A673 (cell line): ENCODE results near the gene TATDN2. TPM values are rescaled to one million over a fixed set of nuclear protein-coding genes. Genes with fewer than 3 reads are reported as not detected.
A peak's percentile ranks its signal among the peaks of the same experiment; 100 is the strongest.

ENCODE experiments used
- BruUV-seq: library from RNA; stranded (reverse); fragments of 400-500 nt; replicated peaks from 2 replicates; lab custom pipeline; 2021; lab: Mats Ljungman, UMichigan
- CTCF ChIA-PET: fragments of 300-600 bp; sonication (Branson Sonifier 250); formaldehyde crosslinking; loops from one replicate; lab custom pipeline; 2022; ENCODE audit warnings: antibody characterized with exemption; lab: Charles Lee
- POLR2A ChIA-PET: fragments of 300-600 bp; sonication (Branson Sonifier 250); formaldehyde crosslinking; loops from one replicate; lab custom pipeline; 2022; ENCODE audit warnings: antibody characterized with exemption; ENCODE audit not compliant: low non-redundant PET; lab: Charles Lee
- DNase-seq: peaks from one replicate; pipeline ENCODE4 v3.0.0-alpha.2; 2015; ENCODE audit warnings: low spot score
- H3K27ac ChIP-seq: fragments of 200-600 bp; sonication (generic); 2 replicates; pipeline ENCODE4 v1.5.1; 2016; ENCODE audit warnings: mixed run types, low read depth, mild to moderate bottlenecking, mixed read lengths, antibody characterized with exemption, low read length; ENCODE audit not compliant: poor library complexity, severe bottlenecking
- H3K27me3 ChIP-seq: fragments of 200-600 bp; sonication (generic); replicated peaks from 2 replicates; pipeline ENCODE4 v1.6.1; 2017; ENCODE audit warnings: mixed run types, low read depth, mild to moderate bottlenecking, mixed read lengths, antibody characterized with exemption, low read length; ENCODE audit not compliant: insufficient read depth, poor library complexity
- H3K36me3 ChIP-seq: fragments of 200-600 bp; sonication (generic); 2 replicates; pipeline ENCODE4 v1.6.1; 2016; ENCODE audit warnings: mixed run types, mild to moderate bottlenecking, mixed read lengths, antibody characterized with exemption, low read length; ENCODE audit not compliant: insufficient read depth, poor library complexity, severe bottlenecking
- H3K4me1 ChIP-seq: fragments of 200-600 bp; sonication (generic); 2 replicates; pipeline ENCODE4 v1.6.1; 2017; ENCODE audit warnings: mixed run types, mild to moderate bottlenecking, mixed read lengths, antibody characterized with exemption, low read length; ENCODE audit not compliant: insufficient read depth, poor library complexity, severe bottlenecking
- H3K4me3 ChIP-seq: fragments of 200-600 bp; sonication (generic); 2 replicates; pipeline ENCODE4 v1.5.1; 2016; ENCODE audit warnings: low read depth, mixed run types, mild to moderate bottlenecking, mixed read lengths, low read length; ENCODE audit not compliant: poor library complexity, severe bottlenecking
- H3K9me3 ChIP-seq: fragments of 200-600 bp; sonication (generic); 2 replicates; pipeline ENCODE4 v1.6.1; 2016; ENCODE audit warnings: mixed run types, low read depth, mild to moderate bottlenecking, mixed read lengths, antibody characterized with exemption, low read length; ENCODE audit not compliant: poor library complexity, severe bottlenecking
- CTCF ChIP-seq: fragments of 300-800, 200-600 bp; sonication (generic); conservative IDR thresholded peaks from 2 replicates; pipeline ENCODE4 v1.5.1; 2017; ENCODE audit warnings: low read depth, mild to moderate bottlenecking, antibody characterized with exemption, low read length, moderate library complexity, mixed read lengths
- EZH2 ChIP-seq: fragments of 200-600 bp; sonication (generic); IDR thresholded peaks from 2 replicates; pipeline ENCODE4 v1.6.1; 2017; ENCODE audit warnings: borderline replicate concordance, low read depth, mild to moderate bottlenecking, mixed read lengths, antibody characterized with exemption, low read length; ENCODE audit not compliant: poor library complexity, severe bottlenecking
- intact Hi-C: fragments of 100-400 bp; cut with micrococcal nuclease; formaldehyde crosslinking; loops from one replicate; pipeline ENCODE4 v1.10.0; 2022; ENCODE audit not compliant: unreplicated experiment
- total RNA-seq: library from RNA; stranded (reverse); gene quantifications from 2 replicates; pipeline ENCODE4 v1.2.3, GENCODE V29; 2021

TATDN2 gene
- total RNA-seq, 1 experiment from 2014 or later, result 42.0 TPM

DNA sequence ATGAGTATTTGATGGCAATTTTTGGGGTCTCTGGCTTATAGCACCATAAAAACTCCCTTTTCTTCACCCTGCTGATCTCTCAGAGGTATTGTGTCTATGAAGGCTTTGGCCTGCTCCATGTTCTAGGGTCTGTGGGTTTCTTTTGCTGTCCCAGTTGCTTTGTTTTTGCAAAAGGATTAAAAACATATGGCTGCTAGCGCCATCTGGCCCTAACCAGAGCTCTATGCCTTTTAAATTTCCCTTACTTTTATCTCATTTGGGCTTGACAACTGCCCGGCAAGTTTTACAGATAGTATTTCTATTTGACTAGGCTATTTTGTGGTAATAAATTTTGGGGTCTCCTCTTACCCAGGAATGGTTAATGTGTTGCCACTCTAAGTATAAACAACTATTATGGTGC is 50.9 kb downstream of the TATDN2 start:
- no peak overlapping the region for H3K4me3 ChIP-seq
- BruUV-seq, result no TSS peak
- TF ChIP-seq EZH2 (no peak), CTCF (0 out of 2 replicates have a peak, but pooled peaks have one; percentile 16)
- POLR2A ChIA-PET, result no interaction called here
- intact Hi-C loops, result no loop called here
- H3K36me3 ChIP-seq, result peaks cover 41% of the 10 kb centered on the region
- no peaks in the 10 kb centered on the region for H3K27me3 ChIP-seq
- CTCF ChIA-PET, result no interaction called here
- no peaks in the 10 kb centered on the region for H3K9me3 ChIP-seq
- no peak overlapping the region for H3K27ac ChIP-seq
- DNase-seq, result no peak
- H3K4me1 ChIP-seq, result no peaks in the 10 kb centered on the region

GRCh38 chr3:10299679-10300078 is 51.4 kb downstream of the TATDN2 start:
- no peak for DNase-seq
- no peak for TF ChIP-seq CTCF
- TF ChIP-seq EZH2, result no peak
- no peaks in the 10 kb centered on the region for H3K27me3 ChIP-seq
- no peaks in the 10 kb centered on the region for H3K9me3 ChIP-seq
- peaks cover 46% of the 10 kb centered on the region for H3K36me3 ChIP-seq
- H3K27ac ChIP-seq, result no peak overlapping the region
- BruUV-seq, result no TSS peak
- POLR2A ChIA-PET, result no interaction called here
- no peaks in the 10 kb centered on the region for H3K4me1 ChIP-seq
- H3K4me3 ChIP-seq, result no peak overlapping the region
- CTCF ChIA-PET, result no interaction called here
- intact Hi-C loops, result no loop called here

DNA sequence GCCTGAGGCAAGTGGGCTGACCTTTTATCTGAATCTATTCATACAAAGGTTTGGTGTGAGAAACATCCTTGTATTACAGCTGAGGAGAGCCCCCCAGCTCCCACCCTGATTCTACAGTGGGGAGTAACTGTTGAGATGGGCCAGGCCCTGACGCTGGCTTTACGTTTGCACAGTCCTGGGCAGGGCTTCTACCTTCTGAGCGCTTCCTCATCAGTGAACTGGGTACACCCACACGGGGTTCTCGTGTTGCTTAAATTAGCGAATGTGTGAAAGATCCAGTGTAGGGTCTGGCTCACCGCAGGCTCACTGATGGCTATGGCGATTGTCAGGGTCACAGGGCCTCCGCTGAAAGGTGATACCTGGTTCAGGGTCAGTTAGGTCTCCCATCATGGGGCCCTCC is 51.8 kb downstream of the TATDN2 start:
- BruUV-seq, result no TSS peak
- DNase-seq, result no peak
- intact Hi-C loops, result no loop called here
- no peaks in the 10 kb centered on the region for H3K9me3 ChIP-seq
- H3K36me3 ChIP-seq, result peaks cover 50% of the 10 kb centered on the region
- H3K27me3 ChIP-seq, result no peaks in the 10 kb centered on the region
- no peak overlapping the region for H3K27ac ChIP-seq
- CTCF ChIA-PET, result no interaction called here
- TF ChIP-seq CTCF (no peak), EZH2 (no peak)
- no peaks in the 10 kb centered on the region for H3K4me1 ChIP-seq
- POLR2A ChIA-PET, result no interaction called here
- H3K4me3 ChIP-seq, result no peak overlapping the region
